ENCODE measurements around the gene FBXL14.

FBXL14 gene

GRCh38 chr12:1579651-1580435 is 14.5 kb downstream of the FBXL14 start:
- peak in 1 of 2 donors; percentile 53 for DNase-seq (ENCODE audit: low read depth in 2 of 2)
- H3K4me3 ChIP-seq (replicated peaks in 1 of 2; ENCODE audit: low read depth in 2 of 2, low read length in 2 of 2), result no peak overlapping the region
- no peak for TF ChIP-seq CTCF (IDR thresholded peaks at IDR 0.05; ENCODE audit: low read depth, low read length)

GRCh38 chr12:1576410-1577241 is 17.8 kb downstream of the FBXL14 start:
- peak; percentile 55 to 88 for DNase-seq (ENCODE audit: low read depth in 2 of 2)
- H3K4me3 ChIP-seq (replicated peaks in 1 of 2; ENCODE audit: low read depth in 2 of 2, low read length in 2 of 2), result peak overlapping the region in 1 of 2 donors; percentile 1
- TF ChIP-seq CTCF (IDR thresholded peaks at IDR 0.05; ENCODE audit: low read depth, low read length), result no peak

DNA sequence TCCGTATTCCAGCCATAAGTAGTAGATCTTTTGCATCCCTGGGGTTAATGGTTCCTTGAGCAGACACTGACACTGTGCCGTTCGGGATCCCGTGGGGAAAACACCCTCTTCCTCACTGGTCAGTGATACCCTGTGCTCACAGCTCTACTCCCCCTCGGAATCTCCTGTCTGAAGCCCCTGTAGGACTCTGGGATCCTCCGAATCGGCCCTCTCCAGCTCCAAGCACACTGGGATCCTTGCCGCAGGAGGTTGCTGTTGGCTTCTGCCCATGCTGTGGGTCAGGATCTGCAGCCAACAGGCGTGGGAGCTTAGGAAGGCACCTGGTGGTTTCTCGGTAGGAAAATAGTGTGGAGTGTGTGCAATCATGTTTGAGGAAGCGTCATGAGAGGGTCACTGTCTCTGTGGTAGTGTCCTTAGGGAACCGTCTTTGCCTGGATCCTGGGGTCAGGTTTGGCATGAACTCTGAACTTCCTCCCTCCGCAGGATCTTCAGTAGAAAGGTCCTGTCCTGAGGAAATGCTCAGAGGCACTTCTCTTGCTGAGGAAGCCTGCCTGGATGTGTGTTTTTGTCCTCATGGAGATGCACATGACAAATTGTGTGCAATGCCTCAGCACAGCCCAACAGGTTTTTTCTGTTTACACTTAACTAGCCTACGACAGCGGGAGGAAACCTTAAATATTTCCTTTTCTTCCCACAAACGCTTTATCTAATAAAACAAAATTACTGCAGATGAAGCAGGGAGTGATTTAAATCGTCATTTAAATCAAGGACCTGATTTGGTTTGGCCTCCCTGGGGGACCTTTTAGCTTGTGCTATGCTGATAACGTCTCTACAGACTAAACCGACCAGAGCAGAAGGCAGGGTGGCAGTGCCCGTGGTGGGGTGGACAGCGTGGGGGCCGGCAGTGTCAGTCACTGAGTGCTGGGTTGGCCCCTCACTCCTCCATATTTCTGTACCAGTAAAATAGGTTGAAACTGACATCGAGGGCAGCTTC is 18.7 kb downstream of the FBXL14 start:
- DNase-seq (ENCODE audit: low read depth in 2 of 2), result peak; percentile 55 to 60
- TF ChIP-seq CTCF (IDR thresholded peaks at IDR 0.05; ENCODE audit: low read depth, low read length), result no peak
- peak overlapping the region in 1 of 2 donors; percentile 9 for H3K4me3 ChIP-seq (replicated peaks in 1 of 2; ENCODE audit: low read depth in 2 of 2, low read length in 2 of 2)

GRCh38 chr12:1574865-1575259 is 19.5 kb downstream of the FBXL14 start:
- H3K4me3 ChIP-seq (replicated peaks in 1 of 2; ENCODE audit: low read depth in 2 of 2, low read length in 2 of 2), result no peak overlapping the region
- no peak for TF ChIP-seq CTCF (IDR thresholded peaks at IDR 0.05; ENCODE audit: low read depth, low read length)
- DNase-seq (ENCODE audit: low read depth in 2 of 2), result peak in 1 of 2 donors; percentile 45

GRCh38 chr12:1573960-1574864 is 20.2 kb downstream of the FBXL14 start:
- no peak overlapping the region for H3K4me3 ChIP-seq (replicated peaks in 1 of 2; ENCODE audit: low read depth in 2 of 2, low read length in 2 of 2)
- no peak for DNase-seq (ENCODE audit: low read depth in 2 of 2)
- TF ChIP-seq CTCF (IDR thresholded peaks at IDR 0.05; ENCODE audit: low read depth, low read length), result no peak

All from cardiac fibroblast (primary cell).